Measurements from ENCODE around the gene PLD3.
A peak's percentile ranks its signal among the peaks of the same experiment; 100 is the strongest.

Gene PLD3

GRCh38 chr19:40335101-40335500 lies 13.4 kb upstream of the PLD3 start:
- no peak for DNase-seq

DNA sequence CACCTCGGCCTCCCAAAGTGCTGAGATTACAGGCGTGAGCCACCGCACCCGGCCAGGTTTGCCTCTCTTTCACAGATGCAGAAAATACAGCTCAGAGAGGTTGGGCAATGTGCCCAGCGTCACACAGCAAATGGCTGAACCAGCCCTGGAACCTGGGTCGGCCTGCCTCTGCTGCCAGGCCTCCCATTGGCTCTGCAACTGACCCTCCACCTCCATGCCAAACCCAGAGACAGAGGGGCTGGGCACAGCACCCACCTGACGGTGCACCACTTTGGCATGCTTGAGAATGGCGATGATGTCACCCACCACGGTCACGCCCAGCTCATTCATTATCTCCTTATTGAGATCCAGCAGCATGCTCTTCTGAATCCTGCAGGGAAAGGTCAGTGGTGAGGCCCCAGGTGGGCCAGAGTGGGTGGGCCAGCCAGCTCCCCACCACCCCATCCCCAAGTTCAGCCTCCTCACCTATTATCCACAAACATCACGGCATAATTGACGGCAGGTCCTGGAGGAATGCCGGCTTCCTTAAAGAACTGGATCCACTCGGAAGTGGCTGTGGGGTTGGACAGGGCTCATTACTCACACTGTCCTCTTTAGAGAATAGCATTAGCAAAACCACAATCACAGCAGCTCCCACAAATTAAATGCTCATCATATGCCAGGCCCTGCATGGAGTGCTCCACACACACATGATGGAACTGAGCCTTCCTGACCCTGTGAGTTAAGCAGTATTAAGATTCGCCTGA lies 12.5 kb upstream of the PLD3 start:
- DNase-seq, result no peak

- DNase-seq, result no peak
These were observed 11.9 kb upstream of the PLD3 start for GRCh38 chr19:40336601-40336900.

DNA sequence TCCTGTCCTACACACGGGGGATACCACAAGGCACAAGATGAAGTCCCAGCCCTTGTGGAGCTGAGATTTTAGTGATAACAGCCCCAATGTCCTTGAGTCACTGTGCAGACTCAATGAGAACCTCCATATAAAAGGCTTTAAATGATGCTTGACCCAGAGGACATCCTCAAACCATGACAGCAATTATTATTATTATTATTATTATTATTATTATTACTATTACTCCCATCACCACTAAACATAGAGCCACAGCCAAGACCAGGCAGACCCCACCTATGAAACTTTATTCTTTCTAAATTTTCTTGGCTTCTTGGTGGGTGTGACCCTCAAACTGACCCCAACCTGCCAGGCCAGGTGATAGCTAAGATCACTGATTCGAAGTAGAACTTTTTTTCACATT lies 11.4 kb upstream of the PLD3 start:
- DNase-seq, result no peak

DNA sequence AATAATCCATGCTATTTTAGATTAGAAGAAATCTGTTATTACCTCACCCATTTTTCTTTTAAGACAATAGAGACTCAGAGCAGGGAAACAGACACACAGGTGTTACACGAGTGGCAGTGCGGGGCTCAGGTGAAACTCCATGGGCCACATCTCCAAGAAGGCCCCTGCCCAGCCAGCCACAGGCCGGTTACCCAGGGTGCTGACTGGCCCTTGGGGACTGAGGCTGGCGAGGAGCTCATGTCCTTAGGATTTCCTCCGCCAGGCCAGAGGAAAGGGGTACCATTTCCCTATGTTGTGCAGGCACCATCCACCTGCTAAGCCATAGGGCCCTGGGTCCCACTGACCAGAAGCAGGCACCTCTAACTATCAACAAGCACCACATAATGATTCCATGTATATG lies 10.9 kb upstream of the PLD3 start:
- DNase-seq, result no peak

DNA sequence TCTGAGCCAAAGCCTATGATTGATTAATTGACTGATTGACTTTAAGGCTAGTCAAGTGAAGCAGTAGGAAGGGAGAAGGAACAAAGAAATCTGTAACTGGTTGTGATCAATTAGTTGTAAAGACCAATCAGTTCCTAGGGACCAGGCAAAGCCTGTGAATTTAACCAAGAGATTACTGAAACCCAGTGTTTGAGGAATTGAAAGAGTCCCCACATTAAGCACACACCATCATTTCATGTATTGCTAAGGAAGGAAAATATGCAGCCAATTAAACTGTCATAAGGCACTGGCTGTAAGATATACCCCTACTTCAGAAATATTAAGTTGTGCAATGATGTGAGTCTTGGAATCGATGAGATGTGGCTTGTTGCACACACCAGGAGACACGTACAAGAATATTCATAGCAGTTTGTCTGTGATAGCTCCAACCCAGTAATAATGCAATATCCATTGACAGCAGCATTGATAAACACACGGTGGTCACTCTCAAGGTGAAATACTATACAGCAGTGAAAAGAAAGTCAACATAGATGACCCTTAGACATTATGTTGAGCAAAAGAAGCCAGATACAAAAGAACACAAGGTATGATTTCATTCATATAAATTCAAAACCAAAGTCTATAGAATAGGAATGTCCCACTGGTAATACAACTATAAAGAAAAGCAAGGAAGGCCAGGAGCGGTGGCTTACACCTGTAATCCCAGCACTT lies 9.3 kb upstream of the PLD3 start:
- no peak for DNase-seq

DNA sequence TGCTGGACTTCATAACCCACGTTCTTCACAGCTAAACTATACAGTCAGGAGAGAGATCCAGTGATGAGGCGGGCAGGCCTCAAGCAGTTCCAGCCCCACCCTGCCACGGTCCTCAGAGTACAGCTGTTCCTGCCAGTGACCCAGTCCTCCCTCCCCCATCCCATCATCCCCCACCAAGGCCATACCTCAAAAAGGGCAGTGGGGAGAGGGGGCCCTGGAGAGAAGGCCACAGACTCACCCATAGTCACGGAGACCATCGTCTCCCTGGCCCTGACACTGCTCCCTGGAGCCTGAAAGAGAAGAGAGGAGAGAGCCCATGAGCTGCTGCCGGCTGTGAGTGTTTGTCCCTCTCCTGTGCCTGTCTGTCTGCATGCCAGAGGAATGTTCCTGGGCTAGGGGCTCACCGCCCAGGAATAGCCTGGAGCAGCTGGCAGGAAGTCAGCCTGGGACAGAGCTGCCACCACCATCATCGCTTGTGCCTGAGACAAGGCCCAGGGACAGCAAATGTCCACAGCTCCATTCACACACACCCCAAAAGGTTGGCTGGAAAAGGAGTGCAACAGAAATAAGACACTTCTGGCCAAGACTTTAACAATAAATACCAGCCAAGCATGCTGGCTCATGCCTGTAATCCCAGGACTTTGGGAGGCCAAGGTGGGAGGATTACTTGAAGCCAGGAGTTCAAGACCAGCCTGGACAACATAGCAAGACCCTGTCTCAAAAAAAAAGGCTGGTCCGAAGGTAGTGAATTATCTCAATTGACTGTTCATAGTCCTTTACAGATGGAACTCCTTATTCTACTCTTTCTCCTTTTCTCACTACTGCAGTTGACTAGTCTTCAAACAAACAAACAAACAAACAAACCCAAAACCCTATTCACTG lies 6.7 kb upstream of the PLD3 start:
- no peak for DNase-seq

GRCh38 chr19:40342644-40343311 lies 5.7 kb upstream of the PLD3 start:
- no peak for DNase-seq

GRCh38 chr19:40344422-40344821 lies 4.1 kb upstream of the PLD3 start:
- DNase-seq, result no peak

DNA sequence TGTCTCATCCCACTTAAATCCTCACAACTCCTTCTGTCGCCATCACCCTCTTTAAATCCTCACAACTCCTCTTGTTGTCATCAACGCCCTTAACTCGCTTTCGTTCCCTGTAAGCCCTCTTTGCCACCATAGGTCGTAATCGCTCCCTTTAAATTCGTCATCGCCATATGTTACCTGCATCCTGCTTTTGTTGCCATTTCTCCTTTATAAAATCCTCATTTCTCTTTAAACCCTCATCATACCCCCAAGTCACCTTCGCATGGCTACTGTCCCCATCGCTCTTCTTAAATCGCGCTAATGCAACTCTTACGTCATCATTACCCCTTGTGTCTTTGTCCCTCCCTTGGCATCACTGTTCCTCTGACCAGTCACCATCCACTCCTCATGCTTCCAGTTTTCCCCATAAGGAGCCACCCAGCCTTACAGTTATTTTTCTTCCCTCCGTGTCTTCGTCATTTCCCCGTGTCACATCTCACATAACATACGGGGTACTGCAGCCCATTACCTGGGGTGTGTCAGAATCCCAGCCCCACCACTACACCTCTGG lies 539 bp downstream of the PLD3 start:
- peak; percentile 5 for DNase-seq

DNA sequence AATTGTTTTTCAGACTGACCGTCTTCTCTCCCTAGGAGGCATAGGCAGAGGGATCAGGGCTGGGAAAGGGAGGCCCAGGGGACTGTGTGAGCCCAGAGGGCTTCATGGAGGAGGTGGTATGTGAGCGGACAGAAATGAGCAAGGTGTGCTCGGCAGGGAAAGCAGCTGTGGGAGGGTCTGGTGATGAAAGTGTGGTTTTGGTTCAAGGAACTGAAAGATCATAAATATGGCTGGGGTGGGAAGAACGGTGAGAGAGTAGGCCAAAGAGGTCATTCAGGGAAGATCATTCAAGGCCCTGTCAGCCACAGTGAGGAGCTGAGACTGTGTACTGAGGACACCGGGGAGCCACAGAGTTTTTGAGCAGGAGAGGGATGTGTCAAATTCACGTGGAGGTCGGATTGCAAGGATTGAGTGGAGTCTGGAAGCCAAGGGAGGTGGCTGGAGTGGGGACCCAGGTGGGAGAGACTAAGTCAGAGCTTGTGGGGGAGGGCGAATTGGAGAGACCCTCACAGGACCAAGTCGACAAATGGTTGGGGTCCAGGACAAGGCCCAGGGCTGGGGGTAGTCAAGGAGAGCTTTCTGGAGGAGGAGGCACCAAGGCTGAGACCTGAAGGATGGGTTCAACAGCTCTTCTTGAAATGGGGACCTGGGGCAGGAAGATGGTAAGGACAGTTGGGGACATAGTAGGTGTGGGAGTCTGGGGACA lies 7.6 kb downstream of the PLD3 start:
- DNase-seq, result no peak

GRCh38 chr19:40356681-40357595 lies 8.4 kb downstream of the PLD3 start:
- DNase-seq, result no peak

- no peak for DNase-seq
These were observed 9.1 kb downstream of the PLD3 start for GRCh38 chr19:40357640-40358039.

- DNase-seq, result peak; percentile 1
These were observed 10.3 kb downstream of the PLD3 start for GRCh38 chr19:40358773-40359172.

- no peak for DNase-seq
These were observed 11.7 kb downstream of the PLD3 start for GRCh38 chr19:40360020-40360707.

- DNase-seq, result no peak
These were observed 12.3 kb downstream of the PLD3 start for GRCh38 chr19:40360708-40361241.

DNA sequence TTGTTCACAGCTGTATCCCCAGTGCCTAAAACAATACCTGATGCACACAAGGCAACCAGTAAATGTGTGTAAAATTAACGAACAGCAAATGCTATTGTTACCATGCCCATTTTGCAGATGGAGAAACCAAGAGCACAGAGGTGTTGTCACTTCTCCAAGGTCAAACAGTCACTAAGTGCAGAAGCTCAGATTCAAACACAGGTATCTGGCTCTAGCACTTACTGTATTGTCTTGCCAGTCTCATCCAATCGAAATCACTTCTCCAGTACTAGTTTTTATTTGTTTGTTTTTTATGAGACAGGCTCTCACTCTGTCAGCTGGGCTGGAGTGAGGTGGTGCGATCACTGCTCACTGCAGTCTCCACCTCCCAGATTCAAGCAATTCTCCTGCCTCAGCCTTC lies 13.7 kb downstream of the PLD3 start:
- DNase-seq, result no peak

GRCh38 chr19:40363069-40363468 lies 14.6 kb downstream of the PLD3 start:
- no peak for DNase-seq

- DNase-seq, result no peak
These were observed 16.5 kb downstream of the PLD3 start for GRCh38 chr19:40365010-40365409.
